ENCODE data around the gene LRRC1.

LRRC1 gene

DNA sequence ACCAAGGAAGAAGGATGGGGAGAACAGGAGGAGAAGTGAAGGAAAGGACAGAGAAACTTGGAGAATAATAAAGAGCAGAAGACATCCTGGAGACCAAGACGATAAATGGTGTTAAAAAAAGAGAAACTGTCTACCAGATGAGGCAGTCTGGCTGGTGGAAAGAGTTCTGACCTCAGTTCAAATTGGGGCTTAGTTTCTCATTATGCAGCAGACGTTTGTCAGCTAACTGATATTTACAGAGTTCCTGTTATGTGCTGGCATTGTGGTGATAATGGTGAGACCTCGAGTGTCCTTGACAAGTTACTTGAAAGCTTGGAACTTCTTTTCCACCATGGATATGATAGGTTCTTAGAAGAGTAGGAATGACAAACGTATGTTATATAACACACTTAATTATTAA, 142.7 kb downstream of the LRRC1 start:
- ATAC-seq: no peak

DNA sequence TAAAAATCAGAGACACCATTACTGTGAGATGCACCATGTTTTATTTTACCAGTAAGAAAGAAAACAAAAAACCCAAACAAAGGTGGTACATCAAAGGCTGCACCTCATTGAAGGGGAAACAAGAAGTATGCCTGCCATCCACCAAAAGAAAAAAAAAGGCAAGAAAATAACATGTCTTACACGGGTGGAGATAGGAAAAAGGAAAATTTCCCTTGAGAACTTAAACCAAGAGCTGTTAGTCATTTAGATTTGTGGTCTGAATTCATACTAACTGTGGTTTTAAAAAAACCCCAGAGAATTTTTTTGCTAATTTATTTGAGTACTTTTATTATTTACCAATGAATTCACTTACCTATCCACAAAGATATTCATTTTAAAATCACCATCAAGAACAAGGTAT, 144.0 kb downstream of the LRRC1 start:
- TF ChIP-seq, protein P1, sequence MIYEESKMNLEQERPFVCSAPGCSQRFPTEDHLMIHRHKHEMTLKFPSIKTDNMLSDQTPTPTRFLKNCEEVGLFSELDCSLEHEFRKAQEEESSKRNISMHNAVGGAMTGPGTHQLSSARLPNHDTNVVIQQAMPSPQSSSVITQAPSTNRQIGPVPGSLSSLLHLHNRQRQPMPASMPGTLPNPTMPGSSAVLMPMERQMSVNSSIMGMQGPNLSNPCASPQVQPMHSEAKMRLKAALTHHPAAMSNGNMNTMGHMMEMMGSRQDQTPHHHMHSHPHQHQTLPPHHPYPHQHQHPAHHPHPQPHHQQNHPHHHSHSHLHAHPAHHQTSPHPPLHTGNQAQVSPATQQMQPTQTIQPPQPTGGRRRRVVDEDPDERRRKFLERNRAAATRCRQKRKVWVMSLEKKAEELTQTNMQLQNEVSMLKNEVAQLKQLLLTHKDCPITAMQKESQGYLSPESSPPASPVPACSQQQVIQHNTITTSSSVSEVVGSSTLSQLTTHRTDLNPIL (CRISPR knock-in tag; IDR thresholded peaks at IDR 0.05; ENCODE audit: low read depth): no peak
- TF ChIP-seq ZC3H10 (CRISPR knock-in tag; IDR thresholded peaks at IDR 0.05) (no peak), ARNTL (CRISPR knock-in tag; IDR thresholded peaks at IDR 0.05; ENCODE audit: borderline replicate concordance, low read depth) (no peak), SNAI2 (CRISPR knock-in tag; IDR thresholded peaks at IDR 0.05) (no peak)
- ATAC-seq: no peak

More for the DNA sequence above, 142.7 kb downstream of the LRRC1 start:
- TF ChIP-seq ZNF565 (CRISPR knock-in tag; conservative IDR thresholded peaks at IDR 0.05; ENCODE audit: low read depth) (no peak), ZFP30 (CRISPR knock-in tag; IDR thresholded peaks at IDR 0.05) (no peak), ZNF70 (CRISPR knock-in tag; IDR thresholded peaks at IDR 0.05) (no peak), PPARA (CRISPR knock-in tag; IDR thresholded peaks at IDR 0.05; ENCODE audit: borderline replicate concordance) (no peak), TCF4 (CRISPR knock-in tag; IDR thresholded peaks at IDR 0.05; ENCODE audit: borderline replicate concordance) (no peak)
- TF ChIP-seq, protein P2, sequence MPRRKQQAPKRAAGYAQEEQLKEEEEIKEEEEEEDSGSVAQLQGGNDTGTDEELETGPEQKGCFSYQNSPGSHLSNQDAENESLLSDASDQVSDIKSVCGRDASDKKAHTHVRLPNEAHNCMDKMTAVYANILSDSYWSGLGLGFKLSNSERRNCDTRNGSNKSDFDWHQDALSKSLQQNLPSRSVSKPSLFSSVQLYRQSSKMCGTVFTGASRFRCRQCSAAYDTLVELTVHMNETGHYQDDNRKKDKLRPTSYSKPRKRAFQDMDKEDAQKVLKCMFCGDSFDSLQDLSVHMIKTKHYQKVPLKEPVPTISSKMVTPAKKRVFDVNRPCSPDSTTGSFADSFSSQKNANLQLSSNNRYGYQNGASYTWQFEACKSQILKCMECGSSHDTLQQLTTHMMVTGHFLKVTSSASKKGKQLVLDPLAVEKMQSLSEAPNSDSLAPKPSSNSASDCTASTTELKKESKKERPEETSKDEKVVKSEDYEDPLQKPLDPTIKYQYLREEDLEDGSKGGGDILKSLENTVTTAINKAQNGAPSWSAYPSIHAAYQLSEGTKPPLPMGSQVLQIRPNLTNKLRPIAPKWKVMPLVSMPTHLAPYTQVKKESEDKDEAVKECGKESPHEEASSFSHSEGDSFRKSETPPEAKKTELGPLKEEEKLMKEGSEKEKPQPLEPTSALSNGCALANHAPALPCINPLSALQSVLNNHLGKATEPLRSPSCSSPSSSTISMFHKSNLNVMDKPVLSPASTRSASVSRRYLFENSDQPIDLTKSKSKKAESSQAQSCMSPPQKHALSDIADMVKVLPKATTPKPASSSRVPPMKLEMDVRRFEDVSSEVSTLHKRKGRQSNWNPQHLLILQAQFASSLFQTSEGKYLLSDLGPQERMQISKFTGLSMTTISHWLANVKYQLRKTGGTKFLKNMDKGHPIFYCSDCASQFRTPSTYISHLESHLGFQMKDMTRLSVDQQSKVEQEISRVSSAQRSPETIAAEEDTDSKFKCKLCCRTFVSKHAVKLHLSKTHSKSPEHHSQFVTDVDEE (CRISPR knock-in tag; IDR thresholded peaks at IDR 0.05): no peak

DNA sequence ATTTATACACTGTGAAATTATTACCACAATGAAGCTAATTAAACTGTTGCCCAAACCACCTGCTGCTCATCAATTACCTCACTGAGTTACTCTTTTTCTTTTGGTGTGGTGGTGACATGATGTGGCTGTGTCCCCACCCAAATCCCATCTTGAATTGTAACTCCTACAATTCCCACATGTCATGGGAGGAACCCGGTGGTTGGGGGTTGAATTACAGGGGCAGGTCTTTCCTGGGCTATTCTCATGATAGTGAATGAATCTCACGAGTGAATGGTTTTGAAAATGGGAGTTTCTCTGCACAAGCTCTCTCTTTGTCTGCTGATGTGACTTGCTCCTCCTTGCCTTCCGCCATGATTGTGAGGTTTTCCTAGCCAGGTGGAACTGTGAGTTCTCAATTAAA, 145.0 kb downstream of the LRRC1 start:
- ATAC-seq: no peak
- TF ChIP-seq ARNTL (CRISPR knock-in tag; IDR thresholded peaks at IDR 0.05; ENCODE audit: borderline replicate concordance, low read depth): no peak
- no peak for TF ChIP-seq OSR1 (CRISPR knock-in tag; IDR thresholded peaks at IDR 0.05)
- no peak for TF ChIP-seq ZNF70 (CRISPR knock-in tag; IDR thresholded peaks at IDR 0.05)
- TF ChIP-seq TCF4 (CRISPR knock-in tag; IDR thresholded peaks at IDR 0.05; ENCODE audit: borderline replicate concordance): no peak
- TF ChIP-seq ZC3H10 (CRISPR knock-in tag; IDR thresholded peaks at IDR 0.05): no peak
- no peak for TF ChIP-seq ZNF8 (CRISPR knock-in tag; IDR thresholded peaks at IDR 0.05)
- TF ChIP-seq, protein P3, sequence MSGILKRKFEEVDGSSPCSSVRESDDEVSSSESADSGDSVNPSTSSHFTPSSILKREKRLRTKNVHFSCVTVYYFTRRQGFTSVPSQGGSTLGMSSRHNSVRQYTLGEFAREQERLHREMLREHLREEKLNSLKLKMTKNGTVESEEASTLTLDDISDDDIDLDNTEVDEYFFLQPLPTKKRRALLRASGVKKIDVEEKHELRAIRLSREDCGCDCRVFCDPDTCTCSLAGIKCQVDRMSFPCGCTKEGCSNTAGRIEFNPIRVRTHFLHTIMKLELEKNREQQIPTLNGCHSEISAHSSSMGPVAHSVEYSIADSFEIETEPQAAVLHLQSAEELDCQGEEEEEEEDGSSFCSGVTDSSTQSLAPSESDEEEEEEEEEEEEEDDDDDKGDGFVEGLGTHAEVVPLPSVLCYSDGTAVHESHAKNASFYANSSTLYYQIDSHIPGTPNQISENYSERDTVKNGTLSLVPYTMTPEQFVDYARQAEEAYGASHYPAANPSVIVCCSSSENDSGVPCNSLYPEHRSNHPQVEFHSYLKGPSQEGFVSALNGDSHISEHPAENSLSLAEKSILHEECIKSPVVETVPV (CRISPR knock-in tag; IDR thresholded peaks at IDR 0.05): no peak
- TF ChIP-seq, protein P4, sequence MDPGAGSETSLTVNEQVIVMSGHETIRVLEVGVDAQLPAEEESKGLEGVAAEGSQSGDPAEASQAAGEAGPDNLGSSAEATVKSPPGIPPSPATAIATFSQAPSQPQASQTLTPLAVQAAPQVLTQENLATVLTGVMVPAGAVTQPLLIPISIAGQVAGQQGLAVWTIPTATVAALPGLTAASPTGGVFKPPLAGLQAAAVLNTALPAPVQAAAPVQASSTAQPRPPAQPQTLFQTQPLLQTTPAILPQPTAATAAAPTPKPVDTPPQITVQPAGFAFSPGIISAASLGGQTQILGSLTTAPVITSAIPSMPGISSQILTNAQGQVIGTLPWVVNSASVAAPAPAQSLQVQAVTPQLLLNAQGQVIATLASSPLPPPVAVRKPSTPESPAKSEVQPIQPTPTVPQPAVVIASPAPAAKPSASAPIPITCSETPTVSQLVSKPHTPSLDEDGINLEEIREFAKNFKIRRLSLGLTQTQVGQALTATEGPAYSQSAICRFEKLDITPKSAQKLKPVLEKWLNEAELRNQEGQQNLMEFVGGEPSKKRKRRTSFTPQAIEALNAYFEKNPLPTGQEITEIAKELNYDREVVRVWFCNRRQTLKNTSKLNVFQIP (CRISPR knock-in tag; IDR thresholded peaks at IDR 0.05; ENCODE audit: borderline replicate concordance, low read depth): no peak
- no peak for TF ChIP-seq ZFP3 (CRISPR knock-in tag; IDR thresholded peaks at IDR 0.05)
- TF ChIP-seq, protein P2 (CRISPR knock-in tag; IDR thresholded peaks at IDR 0.05): no peak
- no peak for TF ChIP-seq SNAI2 (CRISPR knock-in tag; IDR thresholded peaks at IDR 0.05)
- TF ChIP-seq TOX (CRISPR knock-in tag; IDR thresholded peaks at IDR 0.05; ENCODE audit: borderline replicate concordance): no peak

DNA sequence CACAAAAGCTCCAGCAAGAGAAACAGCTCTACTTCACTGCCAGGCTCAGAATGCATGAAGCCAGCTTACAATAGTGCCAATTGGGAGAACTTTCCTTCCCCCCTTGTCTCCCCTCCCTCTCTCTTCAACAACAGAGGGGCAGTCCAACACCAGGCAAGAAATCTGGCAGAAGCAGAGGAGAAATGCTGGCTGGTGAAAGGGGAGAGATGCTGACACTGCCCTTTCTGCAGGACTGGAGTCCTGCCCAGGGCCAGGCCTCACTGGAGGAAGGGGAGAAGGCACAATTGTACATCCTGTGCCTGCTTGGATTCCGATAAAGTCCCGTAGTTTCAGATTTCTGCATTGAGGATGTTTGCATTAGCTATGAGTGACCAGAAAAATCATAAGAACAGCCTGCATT, 148.6 kb downstream of the LRRC1 start:
- ATAC-seq: no peak
- TF ChIP-seq ARNTL (CRISPR knock-in tag; IDR thresholded peaks at IDR 0.05; ENCODE audit: borderline replicate concordance, low read depth) (no peak), OSR1 (CRISPR knock-in tag; IDR thresholded peaks at IDR 0.05) (no peak), ZNF565 (CRISPR knock-in tag; conservative IDR thresholded peaks at IDR 0.05; ENCODE audit: low read depth) (no peak), ZFP30 (CRISPR knock-in tag; IDR thresholded peaks at IDR 0.05) (no peak), BACH2 (CRISPR knock-in tag; IDR thresholded peaks at IDR 0.05; ENCODE audit: borderline replicate concordance) (no peak), ZFP3 (CRISPR knock-in tag; IDR thresholded peaks at IDR 0.05) (no peak)
- TF ChIP-seq, protein P4 (CRISPR knock-in tag; IDR thresholded peaks at IDR 0.05; ENCODE audit: borderline replicate concordance, low read depth): no peak
- TF ChIP-seq, protein P3 (CRISPR knock-in tag; IDR thresholded peaks at IDR 0.05): no peak
